RKO (cell line): Measurements from ENCODE around the gene FES.

ENCODE experiments used
- DNase-seq: peaks from one replicate; pipeline ENCODE4 v3.0.0-alpha.2; 2016; ENCODE audit warnings: low spot score

Gene FES

DNA sequence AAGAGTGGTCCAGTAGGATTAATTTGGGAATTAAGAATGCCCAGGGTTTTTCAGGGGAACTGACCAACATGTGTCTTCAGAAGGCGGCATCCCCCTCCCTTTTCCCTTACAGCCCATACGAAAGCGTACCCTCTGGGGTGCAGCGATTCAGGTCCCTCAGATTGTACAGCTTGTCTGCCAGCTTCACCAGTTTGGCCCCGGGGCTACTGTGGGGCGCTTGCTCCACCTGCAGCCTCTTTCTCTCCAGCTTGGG, 47.2 kb downstream of the FES start:
- DNase-seq = no peak

DNA sequence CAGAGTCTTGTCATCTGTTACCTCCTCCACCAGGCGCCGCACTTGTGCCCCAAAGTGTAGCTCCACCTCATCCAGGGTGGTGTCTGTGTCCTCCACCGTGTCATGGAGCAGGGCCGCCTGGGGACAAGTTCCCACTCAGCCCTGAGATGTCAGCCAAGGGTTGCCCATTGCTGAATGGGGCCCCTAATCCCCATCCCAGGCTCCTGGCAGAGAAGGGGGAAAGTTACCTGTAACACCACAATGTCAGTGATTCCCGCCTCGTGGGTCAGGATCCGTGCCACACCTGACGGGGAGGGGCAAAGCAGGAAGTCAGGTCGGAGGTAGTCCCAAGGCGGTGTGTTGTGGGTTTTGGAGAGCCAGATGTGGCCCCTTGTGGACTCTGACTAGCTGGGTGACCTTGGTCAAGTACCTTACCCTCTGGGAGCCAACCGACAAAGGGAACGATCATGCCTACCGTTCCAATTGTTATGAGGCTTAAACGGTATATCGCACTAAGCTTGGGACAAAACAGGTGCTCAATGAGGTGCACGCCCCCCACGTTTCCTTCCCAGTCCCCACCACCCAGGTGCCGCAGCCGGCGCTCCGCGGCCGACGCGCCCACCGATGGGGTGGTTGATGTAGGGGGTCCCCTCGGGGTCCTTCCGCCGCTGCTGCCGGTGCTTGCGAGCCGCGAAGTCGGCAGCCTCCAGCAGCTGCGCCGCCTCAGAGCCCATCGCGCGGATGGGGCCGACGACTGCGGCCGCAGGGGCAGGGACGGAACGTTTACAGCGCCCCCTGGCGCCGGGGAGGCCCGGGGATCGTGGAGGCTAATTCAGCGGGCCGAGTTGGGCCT, 47.7 kb downstream of the FES start, which contains the start of gene HDDC3:
HDDC3 (minus strand) TSS at position 722 of the 832 bp plus-strand sequence; CDS start at position 713, 9 bp downstream.
- DNase-seq = peak; percentile 89

DNA sequence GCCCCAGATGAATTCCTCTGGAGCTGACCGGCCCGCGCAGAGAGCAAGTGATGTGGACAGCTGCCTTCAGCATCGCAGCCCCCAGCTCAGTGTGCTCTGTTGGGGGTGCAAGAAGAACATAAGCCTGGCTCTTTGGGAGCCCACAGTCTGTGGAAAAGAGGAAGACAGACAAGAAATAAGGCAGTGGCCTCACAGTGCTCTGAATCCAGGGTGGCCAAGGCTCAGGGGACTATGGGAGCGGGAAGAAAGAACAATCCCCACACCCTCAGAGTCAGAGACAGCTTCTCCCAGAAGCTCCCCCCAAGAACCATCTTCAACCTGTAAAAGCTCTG, 48.3 kb downstream of the FES start:
- no peak for DNase-seq

DNA sequence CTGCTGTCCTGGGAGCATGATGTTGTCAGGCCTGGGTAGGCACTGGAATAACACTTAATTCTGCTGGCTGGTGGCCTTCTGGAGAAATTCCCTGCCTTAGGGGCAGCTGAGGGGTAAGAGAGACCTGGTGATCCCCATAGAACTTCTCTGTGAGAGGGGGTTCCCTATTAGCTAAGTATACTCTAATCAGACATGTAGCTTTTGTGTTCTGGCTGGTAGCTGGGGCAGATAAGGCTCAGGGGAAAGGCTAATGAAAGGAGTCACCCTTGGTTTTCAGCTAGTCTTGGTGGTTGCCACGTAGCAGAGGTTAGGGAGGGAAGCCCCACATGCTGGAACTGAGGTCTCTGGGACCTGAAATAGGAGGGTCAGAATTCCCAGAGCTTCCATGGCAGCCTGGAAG, 49.0 kb downstream of the FES start:
- no peak for DNase-seq

DNA sequence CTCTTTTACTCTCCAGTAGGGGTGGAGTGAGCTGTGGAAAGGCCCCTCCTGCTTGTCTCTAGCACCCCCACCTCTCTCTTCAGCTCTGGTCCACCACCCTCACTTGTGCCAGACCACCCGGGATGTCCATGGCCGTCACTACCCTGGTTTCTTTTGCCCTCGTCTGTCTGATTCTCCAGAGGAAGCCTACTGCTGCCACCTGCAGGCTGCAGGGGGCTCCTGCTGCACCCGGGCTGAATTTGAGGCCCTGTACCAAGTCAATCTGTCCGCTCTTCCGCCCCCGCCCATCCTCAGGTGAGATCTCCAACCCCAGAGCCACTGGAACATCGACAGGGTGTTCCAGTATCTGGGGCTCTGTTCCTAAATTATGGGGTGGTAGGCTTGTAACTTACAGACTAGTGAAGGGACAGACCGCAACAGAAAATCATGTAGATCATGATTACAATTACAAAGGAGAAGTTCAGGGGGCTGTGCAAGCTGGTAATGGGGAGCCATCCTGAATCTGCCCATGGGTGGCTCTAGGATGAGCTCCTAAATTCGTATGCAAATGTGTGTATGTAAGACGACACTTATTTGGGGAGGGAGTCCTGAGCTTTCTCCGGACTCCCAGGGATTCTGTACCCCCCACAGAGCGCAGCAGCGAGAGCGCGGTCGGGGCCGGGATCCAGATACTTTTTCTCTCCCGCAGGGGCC, 50.1 kb downstream of the FES start:
- DNase-seq = peak; percentile 90

DNA sequence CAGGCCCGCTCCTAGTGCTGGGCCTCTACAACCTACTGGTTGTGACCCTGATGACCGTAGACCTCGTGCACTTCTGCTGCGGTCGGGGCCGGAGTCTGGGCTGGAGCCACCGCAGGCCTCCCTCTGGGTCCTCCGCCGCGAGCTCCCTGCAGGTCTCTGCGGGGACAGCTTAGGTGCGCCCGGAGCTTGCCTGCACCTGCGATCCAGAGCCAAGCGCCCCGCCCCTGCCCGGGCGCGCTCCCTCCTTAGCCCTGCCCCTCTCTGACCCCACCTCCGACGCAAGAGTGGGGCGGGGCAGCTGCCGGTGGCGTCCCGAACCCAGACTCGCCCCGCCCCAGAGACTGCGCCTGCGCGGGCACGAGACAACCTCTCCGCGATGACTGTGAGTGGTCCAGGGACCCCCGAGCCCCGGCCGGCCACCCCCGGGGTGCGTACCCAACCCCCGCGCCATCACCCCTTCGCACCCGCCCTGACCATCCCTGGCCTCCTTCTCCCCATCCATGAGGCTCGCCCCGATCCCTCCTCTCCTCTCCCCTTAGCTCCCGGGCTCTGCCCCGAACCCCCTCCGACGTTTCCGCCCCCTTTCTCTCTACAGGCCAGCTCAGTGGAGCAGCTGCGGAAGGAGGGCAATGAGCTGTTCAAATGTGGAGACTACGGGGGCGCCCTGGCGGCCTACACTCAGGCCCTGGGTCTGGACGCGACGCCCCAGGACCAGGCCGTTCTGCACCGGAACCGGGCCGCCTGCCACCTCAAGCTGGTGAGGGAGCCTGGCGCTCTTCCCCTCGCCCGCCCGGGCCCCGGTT, 50.8 kb downstream of the FES start, which contains the start of gene UNC45A:
UNC45A (plus strand) TSS at position 337 of the 803 bp plus-strand sequence; CDS start at position 377, 40 bp downstream.
- DNase-seq = peak; percentile 92

DNA sequence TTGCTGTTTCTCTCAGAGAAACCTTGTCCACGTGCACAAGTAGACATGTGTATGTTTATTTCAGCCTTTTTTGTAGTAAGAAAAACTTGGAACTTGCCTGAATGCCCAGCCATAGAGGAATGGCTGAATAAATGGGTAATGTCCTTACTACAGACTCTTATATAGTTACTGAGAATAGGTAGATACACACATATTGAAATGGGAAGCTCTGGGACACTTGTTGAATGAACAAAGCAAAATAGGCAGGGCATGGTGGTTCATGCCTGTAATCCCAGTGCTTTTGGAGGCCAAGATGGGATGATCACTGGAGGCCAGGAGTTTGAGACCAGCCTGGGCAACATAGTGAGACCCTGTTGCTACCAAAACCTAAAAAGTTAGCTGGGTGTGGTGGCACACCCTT, 52.5 kb downstream of the FES start:
- DNase-seq = no peak

DNA sequence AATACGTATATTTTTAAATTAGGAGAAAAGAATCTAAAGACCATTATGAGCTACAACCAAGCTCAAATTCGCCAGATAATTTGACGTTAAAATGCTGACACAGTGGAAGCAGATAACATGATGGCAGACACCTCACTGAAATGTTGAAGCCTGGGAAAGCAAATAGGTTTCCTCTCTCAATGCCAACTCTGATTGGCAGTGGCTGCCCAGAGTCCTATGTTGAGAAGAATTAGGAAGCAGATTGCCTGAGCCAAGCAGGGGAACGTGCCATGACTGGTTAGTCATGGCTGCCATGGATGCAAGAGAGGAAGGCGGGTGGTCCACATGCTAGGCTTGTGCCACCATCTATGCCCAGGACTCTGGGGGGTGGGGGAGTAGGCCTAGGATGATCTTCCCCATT, 54.0 kb downstream of the FES start:
- no peak for DNase-seq

DNA sequence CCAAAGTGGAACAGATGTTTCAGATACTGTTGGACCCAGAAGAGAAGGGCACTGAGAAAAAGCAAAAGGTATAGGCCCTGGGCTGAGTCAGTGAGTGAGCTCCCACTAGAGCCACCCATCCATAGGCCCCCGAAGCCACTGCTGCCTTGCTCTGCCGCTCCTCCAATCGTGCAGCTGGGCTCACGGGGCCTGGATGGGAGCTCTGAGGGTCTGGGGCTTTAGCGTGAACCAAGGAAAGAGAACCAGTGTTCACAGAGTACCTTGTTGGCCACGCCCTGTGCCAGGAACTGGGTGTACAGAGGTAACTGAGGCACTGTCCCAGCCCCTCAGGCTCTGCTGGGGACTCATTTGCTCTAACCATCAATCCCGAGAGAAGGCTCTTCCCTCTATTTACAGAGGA, 55.5 kb downstream of the FES start:
- DNase-seq = no peak

DNA sequence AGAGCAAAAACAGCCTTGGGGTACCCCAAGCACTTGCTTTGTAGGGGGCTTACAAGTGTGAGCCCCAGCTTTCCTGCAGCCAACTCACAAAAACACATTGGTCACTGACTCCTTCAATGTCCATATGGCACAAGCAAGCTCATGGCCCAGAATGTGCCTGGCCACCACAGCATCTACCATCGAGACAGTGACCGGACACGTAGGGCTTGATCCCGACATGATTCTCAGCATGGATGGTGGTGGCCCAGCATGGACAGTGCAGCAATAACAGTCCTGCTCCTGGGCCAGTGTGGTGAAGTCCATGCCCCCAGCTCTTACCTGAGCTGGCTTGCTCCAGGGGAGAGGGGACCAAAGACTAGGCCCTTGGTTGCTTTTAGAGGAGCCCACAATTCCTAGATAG, 56.7 kb downstream of the FES start:
- no peak for DNase-seq

DNA sequence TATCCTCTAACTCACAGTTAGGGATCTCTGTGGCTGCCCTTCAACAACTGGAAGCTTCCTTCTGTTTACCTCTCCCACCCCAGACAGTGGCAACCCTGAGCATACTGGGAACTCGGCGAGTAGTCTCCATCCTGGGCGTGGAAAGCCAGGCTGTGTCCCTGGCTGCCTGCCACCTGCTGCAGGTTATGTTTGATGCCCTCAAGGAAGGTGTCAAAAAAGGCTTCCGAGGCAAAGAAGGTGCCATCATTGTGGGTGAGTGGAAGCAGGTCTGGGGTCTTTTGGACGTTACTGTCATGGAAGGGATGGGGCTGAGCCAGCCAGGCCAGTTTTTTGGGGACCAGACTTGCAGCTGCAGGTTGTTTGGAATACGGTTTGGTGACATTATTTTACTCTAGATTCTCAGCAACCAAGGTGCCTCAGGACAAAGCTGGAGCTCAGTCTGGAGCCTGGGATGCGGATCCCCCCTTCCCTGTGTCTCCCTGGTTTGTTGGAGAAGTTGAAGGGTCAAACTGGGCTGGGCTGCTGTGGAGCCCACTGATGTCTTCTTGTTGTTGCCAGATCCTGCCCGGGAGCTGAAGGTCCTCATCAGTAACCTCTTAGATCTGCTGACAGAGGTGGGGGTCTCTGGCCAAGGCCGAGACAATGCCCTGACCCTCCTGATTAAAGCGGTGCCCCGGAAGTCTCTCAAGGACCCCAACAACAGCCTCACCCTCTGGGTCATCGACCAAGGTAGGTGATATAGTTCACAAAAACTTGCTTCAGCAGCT, 58.2 kb downstream of the FES start:
- DNase-seq = no peak

DNA sequence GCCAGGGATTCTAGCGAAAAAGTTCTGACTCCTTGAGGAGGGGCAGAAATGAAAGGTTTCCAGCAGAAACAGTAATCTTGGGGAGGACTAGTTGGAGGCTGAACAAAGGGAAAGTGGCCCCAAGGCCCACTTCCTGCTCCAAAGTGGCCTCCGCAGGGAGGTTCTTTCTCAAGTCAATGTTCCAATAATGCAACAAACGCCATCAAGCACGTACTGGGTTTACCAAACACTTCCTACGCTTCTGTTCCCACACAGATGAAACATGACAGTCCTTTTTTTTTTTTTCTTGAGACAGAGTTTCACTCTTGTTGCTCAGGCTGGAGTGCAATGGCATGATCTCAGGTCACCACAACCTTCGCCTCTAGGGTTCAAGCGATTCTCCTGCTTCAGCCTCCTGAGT, 60.8 kb downstream of the FES start:
- no peak for DNase-seq
